D721Med (cell line): ENCODE data around the gene FAM135A.

Experiments used
- DNase-seq: peaks from one replicate; pipeline ENCODE4 v3.0.0; 2011; ENCODE audit warnings: low spot score; ENCODE audit not compliant: insufficient read length
- FAIRE-seq: peaks from 2 replicates; lab custom pipeline; 2011; peaks lifted over from hg19 to GRCh38; lab: Jason Lieb, UNC
- TF ChIP-seq, protein P1 (sequence below): IDR thresholded peaks from 2 replicates; pipeline ENCODE4 v1.5.1; 2012; ENCODE audit warnings: mild to moderate bottlenecking, control low read depth; ENCODE audit not compliant: insufficient read depth; ENCODE audit errors: missing control alignments

FAM135A gene

DNA sequence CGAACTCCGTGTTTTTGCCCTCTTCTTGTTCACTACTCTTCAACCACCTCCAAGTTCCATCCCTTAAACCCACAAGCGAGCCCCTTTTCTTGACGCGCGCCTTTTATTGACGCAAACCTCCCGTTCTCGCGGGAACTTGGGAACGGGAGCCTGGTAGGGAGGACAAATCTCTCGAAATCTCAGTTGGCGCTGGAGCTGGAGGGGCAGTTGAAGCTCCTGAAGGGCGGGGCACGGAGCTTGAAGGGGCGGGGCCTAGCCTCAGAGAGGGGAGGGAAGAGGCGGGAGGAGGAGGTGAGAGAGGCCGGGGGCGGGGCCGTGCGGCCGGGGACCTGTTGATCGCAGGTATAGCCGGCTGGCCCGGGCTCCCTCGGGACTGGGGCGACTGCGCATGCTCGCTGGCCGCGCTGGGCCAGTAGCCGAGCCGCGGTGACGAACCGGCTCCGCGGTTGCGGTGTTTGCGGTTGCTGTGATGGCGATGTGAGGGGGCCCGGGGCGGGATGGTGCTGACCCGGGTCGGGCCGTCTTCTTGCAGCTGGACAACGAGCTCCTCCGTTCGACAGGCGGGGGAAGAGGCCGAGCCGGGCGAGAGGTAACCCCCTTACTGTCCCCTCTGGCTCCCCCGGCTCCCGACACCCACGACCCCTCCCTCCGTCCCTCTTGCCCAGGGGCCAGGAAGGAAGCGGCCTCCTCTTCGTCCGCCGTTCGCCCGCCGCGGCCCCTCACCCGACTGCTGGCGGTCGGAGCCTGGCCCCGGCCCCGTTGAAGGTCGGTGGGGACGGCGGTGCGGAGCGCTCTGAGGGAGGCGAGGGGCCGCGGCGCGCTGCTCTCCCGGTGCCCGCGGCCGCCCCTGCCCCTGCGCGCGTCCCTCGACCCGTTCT lies at the start of gene FAM135A:
Gene FAM135A, plus strand, starts transcription at position 395 of the 878 bp plus-strand sequence. CDS start 14,835 bp downstream, outside the sequence.
- FAIRE-seq: no peak
- TF ChIP-seq, protein P1, sequence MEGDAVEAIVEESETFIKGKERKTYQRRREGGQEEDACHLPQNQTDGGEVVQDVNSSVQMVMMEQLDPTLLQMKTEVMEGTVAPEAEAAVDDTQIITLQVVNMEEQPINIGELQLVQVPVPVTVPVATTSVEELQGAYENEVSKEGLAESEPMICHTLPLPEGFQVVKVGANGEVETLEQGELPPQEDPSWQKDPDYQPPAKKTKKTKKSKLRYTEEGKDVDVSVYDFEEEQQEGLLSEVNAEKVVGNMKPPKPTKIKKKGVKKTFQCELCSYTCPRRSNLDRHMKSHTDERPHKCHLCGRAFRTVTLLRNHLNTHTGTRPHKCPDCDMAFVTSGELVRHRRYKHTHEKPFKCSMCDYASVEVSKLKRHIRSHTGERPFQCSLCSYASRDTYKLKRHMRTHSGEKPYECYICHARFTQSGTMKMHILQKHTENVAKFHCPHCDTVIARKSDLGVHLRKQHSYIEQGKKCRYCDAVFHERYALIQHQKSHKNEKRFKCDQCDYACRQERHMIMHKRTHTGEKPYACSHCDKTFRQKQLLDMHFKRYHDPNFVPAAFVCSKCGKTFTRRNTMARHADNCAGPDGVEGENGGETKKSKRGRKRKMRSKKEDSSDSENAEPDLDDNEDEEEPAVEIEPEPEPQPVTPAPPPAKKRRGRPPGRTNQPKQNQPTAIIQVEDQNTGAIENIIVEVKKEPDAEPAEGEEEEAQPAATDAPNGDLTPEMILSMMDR: no peak

DNA sequence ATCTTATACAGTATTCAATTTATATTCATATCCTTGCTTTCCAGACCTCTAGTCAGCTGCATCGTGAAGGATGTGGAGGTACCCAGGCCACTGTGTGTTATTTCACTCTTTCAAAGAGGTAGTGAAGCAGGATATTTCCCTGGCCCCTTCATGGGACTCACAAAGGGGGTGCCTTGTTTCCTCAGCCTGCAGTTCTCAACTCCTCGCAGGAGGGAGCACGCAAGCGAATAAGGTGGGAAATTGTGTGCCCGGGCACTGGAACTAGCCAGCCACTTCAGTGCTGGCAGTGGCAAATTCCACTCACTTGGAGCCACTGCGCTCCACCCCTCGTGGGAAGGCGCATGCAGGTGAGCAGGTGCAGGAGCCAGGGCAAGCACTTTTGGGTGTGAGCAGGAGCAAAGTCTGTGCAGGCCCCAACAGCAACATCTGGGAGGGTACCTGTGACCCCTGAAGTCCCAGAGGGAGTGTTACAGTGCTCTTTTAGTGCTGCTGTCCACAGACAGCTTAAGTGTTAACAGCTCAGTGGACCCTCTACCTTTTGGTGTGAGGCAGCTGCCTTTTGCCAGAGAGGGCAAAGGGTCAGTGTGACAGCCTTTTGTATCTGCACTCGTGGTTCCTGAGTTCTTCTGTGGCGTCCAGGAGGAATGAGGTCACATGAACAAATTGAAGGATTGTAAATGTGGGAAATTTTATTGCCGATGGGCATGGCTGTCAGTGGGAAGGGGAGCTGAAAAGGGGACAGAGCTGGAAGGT lies 49.4 kb upstream of the FAM135A start:
- no peak for FAIRE-seq
- TF ChIP-seq, protein P1: no peak
- no peak for DNase-seq

More for the DNA sequence above, at the start of gene FAM135A:
- DNase-seq: peak; percentile 67

DNA sequence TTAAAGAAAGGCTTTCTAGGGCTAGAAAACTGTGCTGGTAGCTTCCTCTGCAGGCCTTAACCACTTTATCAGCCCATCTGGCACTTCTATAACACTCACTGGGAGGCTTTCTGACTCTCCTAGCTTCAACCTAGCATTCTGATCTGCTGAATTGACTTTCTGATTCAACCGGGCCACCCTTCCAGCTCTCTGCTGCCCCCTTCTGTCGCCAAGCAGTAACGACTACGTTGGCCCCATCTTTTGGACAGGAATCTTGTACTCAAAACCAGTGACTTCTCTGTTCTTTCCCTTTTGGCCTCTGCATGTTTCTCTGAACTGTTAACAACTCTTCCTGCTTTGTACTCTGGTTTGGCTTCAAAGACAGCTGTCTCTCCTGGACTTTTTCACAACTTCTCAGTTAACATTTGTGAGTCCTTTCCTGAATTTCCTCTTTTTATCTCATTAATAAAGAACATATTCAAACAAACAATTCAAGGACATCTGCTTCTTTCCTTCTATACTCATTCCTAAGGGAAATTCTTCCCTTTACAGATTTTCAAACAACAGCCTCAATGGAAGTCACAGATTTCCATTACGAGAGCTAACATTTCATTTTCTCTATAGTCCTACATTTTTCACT lies 43.9 kb upstream of the FAM135A start:
- DNase-seq (no peak), FAIRE-seq (peak; percentile 78)
- TF ChIP-seq, protein P1: peak; percentile 94

DNA sequence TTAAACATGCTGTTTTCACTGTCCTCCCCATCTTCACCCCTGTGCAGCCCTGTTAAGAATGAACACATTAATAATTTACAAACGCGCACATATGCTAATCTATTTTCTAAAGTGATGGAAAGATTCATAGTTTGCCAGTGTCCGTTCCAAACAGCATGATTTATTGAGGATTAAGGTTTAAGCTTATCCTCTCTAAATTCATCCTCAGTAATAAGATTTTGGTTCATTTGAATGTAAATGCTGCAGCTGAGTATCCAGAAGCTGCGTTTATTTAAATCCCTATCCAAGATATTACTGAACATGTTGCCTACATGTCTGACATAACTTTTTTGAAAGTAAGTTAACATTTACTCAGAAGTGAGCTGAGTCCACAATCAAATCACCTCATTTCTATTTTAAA lies 42.8 kb upstream of the FAM135A start:
- peak; percentile 97 for FAIRE-seq
- DNase-seq: no peak
- TF ChIP-seq, protein P1: no peak

GRCh38 chr6:70371454-70372105 lies 41.7 kb upstream of the FAM135A start:
- no peak for DNase-seq
- peak; percentile 91 for FAIRE-seq
- TF ChIP-seq, protein P1: peak; percentile 71

GRCh38 chr6:70375166-70375565 lies 38.1 kb upstream of the FAM135A start:
- DNase-seq: no peak
- TF ChIP-seq, protein P1: no peak
- FAIRE-seq: no peak
